HepG2 (cell line): ENCODE data around the gene CDC42BPG. TPM values are rescaled to one million over a fixed set of nuclear protein-coding genes. Genes with fewer than 3 reads are reported as not detected.

Experiments
- ELF1 ChIP-seq: sonication (generic); formaldehyde crosslinking; IDR thresholded peaks from 2 replicates; pipeline ENCODE4 v1.4.0; 2020; ENCODE audit warnings: missing genetic modification reagents
- GABPB1 ChIP-seq: IDR thresholded peaks from 2 replicates; pipeline ENCODE4 v1.6.1; 2016; ENCODE audit warnings: mild to moderate bottlenecking, missing genetic modification reagents, moderate library complexity, missing compliant biosample characterization
- HIC2 ChIP-seq: sonication (generic); formaldehyde crosslinking; IDR thresholded peaks from 2 replicates; pipeline ENCODE4 v1.9.0; 2022; ENCODE audit warnings: low read depth, missing genetic modification reagents
- KLF9 ChIP-seq: IDR thresholded peaks from 2 replicates; pipeline ENCODE4 v1.6.1; 2016; ENCODE audit warnings: low read depth
- LCORL ChIP-seq, 2 experiments: fragments of 450-650 bp in 1 of 2; sonication (generic) in 1 of 2; formaldehyde crosslinking in 1 of 2; IDR thresholded peaks; 2 replicates each; pipeline versions ENCODE4 v1.5.0 to v1.6.1; 2017 to 2020; ENCODE audit warnings: antibody characterized with exemption in 1 of 2, missing genetic modification reagents in 1 of 2
- MYC ChIP-seq: sonication (generic); formaldehyde crosslinking; IDR thresholded peaks from 2 replicates; pipeline ENCODE4 v1.9.0; 2021; ENCODE audit warnings: missing genetic modification reagents, borderline replicate concordance
- PAX8 ChIP-seq: sonication (generic); formaldehyde crosslinking; IDR thresholded peaks from 2 replicates; pipeline ENCODE4 v1.8.0; 2022; ENCODE audit warnings: mild to moderate bottlenecking, missing genetic modification reagents, borderline replicate concordance
- PHF5A ChIP-seq: IDR thresholded peaks from one replicate; pipeline ENCODE4 v1.6.1; 2018; ENCODE audit warnings: low read depth, missing genetic modification reagents; ENCODE audit not compliant: unreplicated experiment
- RNF219 ChIP-seq: sonication (generic); formaldehyde crosslinking; IDR thresholded peaks from 2 replicates; pipeline ENCODE4 v1.5.0; 2020; ENCODE audit warnings: mild to moderate bottlenecking, missing genetic modification reagents
- TBP ChIP-seq: sonication (generic); formaldehyde crosslinking; IDR thresholded peaks from 2 replicates; pipeline ENCODE4 v1.5.0; 2020; ENCODE audit warnings: missing genetic modification reagents
- ZKSCAN5 ChIP-seq: sonication (generic); formaldehyde crosslinking; IDR thresholded peaks from 2 replicates; pipeline ENCODE4 v1.5.1; 2020; ENCODE audit warnings: mild to moderate bottlenecking, missing genetic modification reagents
- ZNF557 ChIP-seq: sonication (generic); formaldehyde crosslinking; IDR thresholded peaks from 2 replicates; pipeline ENCODE4 v1.4.0; 2020; ENCODE audit warnings: missing genetic modification reagents
- ZNF598 ChIP-seq: sonication (generic); formaldehyde crosslinking; IDR thresholded peaks from 2 replicates; pipeline ENCODE4 v1.5.1; 2020; ENCODE audit warnings: mild to moderate bottlenecking, missing genetic modification reagents, borderline replicate concordance
- ZNF850 ChIP-seq: sonication (generic); formaldehyde crosslinking; conservative IDR thresholded peaks from 2 replicates; pipeline ENCODE4 v1.9.0; 2021; ENCODE audit warnings: mild to moderate bottlenecking, missing genetic modification reagents
- ZSCAN20 ChIP-seq: sonication (generic); formaldehyde crosslinking; IDR thresholded peaks from 2 replicates; pipeline ENCODE4 v1.4.0; 2020; ENCODE audit warnings: missing genetic modification reagents, mild to moderate bottlenecking, borderline replicate concordance
- polyA plus RNA-seq, 8 experiments: library from polyadenylated mRNA; depleted of rRNA in 3 of 8; stranded (reverse) in 7 of 8; unstranded in 1 of 8; fragments of >200 nt; fragmentation: Illumina TruSeq in 4 of 8; extraction: Trizol in 4 of 8; gene quantifications; 2 replicates each; pipeline versions ENCODE4 v1.2.1 to v1.2.3, GENCODE V29; 2011 to 2016; ENCODE audit warnings: low read depth in 4 of 8, missing spikeins in 1 of 8, mixed read lengths in 1 of 8; ENCODE audit not compliant: insufficient read depth in 1 of 8
- total RNA-seq, 5 experiments: library from RNA; depleted of rRNA; stranded (reverse); fragments of >200 nt; fragmentation: Illumina TruSeq; extraction: Trizol; gene quantifications; 2 replicates each; pipeline ENCODE4 v1.2.3, GENCODE V29; 2016; ENCODE audit warnings: low read depth in 1 of 5
- TF ChIP-seq, protein P1 (sequence below): sonication (generic); formaldehyde crosslinking; IDR thresholded peaks from 2 replicates; pipeline ENCODE4 v1.4.0; 2020; ENCODE audit warnings: missing genetic modification reagents, mild to moderate bottlenecking, borderline replicate concordance
- TF ChIP-seq, protein P2 (sequence below): sonication (generic); formaldehyde crosslinking; IDR thresholded peaks from 2 replicates; pipeline ENCODE4 v1.5.1; 2020; ENCODE audit warnings: mild to moderate bottlenecking, missing genetic modification reagents

The CDC42BPG gene
- total and polyA plus RNA-seq, 2 of the 13 experiments (the other 11 are each of a cell fraction or from before 2014, with no cell fraction given) = 0.55 to 1.4 TPM

- TF ChIP-seq RNF219 (CRISPR knock-in tag) (no peak), ZSCAN20 (CRISPR knock-in tag) (no peak), LCORL (IDR thresholded peaks at IDR 0.05) (peak; percentile 39; the same call in 1 of the 2 replicates), LCORL (CRISPR knock-in tag; IDR thresholded peaks at IDR 0.05) (peak; percentile 30; the same call in 1 of the 2 replicates), PHF5A (CRISPR knock-in tag) (no peak), HIC2 (CRISPR knock-in tag) (no peak; the same call in 1 of the 2 replicates), ZKSCAN5 (no peak), ZNF850 (no peak), GABPB1 (CRISPR knock-in tag) (no peak), MYC (CRISPR knock-in tag) (peak; percentile 63; the same call in 1 of the 2 replicates), KLF9 (CRISPR knock-in tag) (no peak), ELF1 (CRISPR knock-in tag) (peak; percentile 59), ZNF598 (CRISPR knock-in tag) (no peak), PAX8 (CRISPR knock-in tag) (no peak), TBP (CRISPR knock-in tag) (no peak), ZNF557 (CRISPR knock-in tag) (no peak)
- TF ChIP-seq, protein P1, sequence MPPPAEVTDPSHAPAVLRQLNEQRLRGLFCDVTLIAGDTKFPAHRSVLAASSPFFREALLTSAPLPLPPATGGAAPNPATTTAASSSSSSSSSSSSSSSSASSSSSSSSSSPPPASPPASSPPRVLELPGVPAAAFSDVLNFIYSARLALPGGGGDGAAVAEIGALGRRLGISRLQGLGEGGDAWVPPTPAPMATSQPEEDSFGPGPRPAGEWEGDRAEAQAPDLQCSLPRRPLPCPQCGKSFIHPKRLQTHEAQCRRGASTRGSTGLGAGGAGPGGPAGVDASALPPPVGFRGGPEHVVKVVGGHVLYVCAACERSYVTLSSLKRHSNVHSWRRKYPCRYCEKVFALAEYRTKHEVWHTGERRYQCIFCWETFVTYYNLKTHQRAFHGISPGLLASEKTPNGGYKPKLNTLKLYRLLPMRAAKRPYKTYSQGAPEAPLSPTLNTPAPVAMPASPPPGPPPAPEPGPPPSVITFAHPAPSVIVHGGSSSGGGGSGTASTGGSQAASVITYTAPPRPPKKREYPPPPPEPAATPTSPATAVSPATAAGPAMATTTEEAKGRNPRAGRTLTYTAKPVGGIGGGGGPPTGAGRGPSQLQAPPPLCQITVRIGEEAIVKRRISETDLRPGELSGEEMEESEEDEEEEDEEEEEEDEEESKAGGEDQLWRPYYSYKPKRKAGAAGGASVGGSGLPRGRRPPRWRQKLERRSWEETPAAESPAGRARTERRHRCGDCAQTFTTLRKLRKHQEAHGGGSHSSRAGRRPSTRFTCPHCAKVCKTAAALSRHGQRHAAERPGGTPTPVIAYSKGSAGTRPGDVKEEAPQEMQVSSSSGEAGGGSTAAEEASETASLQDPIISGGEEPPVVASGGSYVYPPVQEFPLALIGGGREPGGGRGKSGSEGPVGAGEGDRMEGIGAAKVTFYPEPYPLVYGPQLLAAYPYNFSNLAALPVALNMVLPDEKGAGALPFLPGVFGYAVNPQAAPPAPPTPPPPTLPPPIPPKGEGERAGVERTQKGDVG = no peak
- TF ChIP-seq, protein P2, sequence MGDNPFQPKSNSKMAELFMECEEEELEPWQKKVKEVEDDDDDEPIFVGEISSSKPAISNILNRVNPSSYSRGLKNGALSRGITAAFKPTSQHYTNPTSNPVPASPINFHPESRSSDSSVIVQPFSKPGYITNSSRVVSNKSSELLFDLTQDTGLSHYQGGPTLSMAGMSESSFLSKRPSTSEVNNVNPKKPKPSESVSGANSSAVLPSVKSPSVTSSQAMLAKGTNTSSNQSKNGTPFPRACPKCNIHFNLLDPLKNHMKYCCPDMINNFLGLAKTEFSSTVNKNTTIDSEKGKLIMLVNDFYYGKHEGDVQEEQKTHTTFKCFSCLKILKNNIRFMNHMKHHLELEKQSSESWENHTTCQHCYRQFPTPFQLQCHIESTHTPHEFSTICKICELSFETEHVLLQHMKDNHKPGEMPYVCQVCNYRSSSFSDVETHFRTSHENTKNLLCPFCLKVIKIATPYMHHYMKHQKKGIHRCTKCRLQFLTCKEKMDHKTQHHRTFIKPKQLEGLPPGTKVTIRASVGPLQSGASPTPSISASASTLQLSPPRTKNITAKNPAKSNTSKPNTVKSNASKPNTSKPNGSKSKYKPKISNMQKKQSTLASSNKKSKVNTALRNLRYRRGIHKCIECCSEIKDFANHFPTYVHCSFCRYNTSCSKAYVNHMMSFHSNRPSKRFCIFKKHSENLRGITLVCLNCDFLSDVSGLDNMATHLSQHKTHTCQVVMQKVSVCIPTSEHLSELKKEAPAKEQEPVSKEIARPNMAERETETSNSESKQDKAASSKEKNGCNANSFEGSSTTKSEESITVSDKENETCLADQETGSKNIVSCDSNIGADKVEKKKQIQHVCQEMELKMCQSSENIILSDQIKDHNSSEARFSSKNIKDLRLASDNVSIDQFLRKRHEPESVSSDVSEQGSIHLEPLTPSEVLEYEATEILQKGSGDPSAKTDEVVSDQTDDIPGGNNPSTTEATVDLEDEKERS (CRISPR knock-in tag) = no peak
Observed at GRCh38 chr11:64885367-64886286, 41.2 kb upstream of the CDC42BPG start (continued).
